IMR-90 (cell line): ENCODE results near the gene FLT1. TPM values are rescaled to one million over a fixed set of nuclear protein-coding genes. Genes with fewer than 3 reads are reported as not detected.
A peak's percentile ranks its signal among the peaks of the same experiment; 100 is the strongest.

Source experiments
- ATAC-seq: fragments of 200-7000 bp; cut with Tn5 transposase; 2 replicates; pipeline ENCODE4 v1.9.1; 2020; ENCODE audit warnings: low read depth, mild to moderate bottlenecking, moderate library complexity
- BruUV-seq: library from RNA; stranded (reverse); fragments of 400-500 nt; replicated peaks from 2 replicates; lab custom pipeline; 2021; lab: Mats Ljungman, UMichigan
- CTCF ChIA-PET: fragments of 300-600 bp; formaldehyde crosslinking; extraction: SDS; loops from one replicate; lab custom pipeline; 2021; ENCODE audit warnings: antibody characterized with exemption; lab: Yijun Ruan, JAX
- POLR2A ChIA-PET: fragments of 300-600 bp; sonication (Branson Sonifier 250); formaldehyde crosslinking; loops from one replicate; lab custom pipeline; 2022; ENCODE audit warnings: antibody characterized with exemption; ENCODE audit not compliant: unreplicated experiment; lab: Charles Lee
- DNase-seq: peaks from one replicate; pipeline ENCODE4 v3.0.0; 2013
- H2AFZ ChIP-seq: replicated peaks from 2 replicates; pipeline ENCODE3; 2013; ENCODE audit warnings: low read length, mild to moderate bottlenecking; ENCODE audit not compliant: poor library complexity
- H2AK5ac ChIP-seq: 2 replicates; pipeline ENCODE4 v1.6.1; 2013; ENCODE audit warnings: low read depth, low read length, inconsistent platforms
- H2AK9ac ChIP-seq: replicated peaks from 2 replicates; pipeline ENCODE3; 2013; ENCODE audit warnings: mild to moderate bottlenecking, low read depth, low read length, moderate library complexity; ENCODE audit not compliant: poor library complexity
- H2BK120ac ChIP-seq: 2 replicates; pipeline ENCODE4 v1.6.1; 2013; ENCODE audit warnings: low read depth, low read length, inconsistent platforms
- H2BK15ac ChIP-seq: 3 replicates; pipeline ENCODE4 v1.6.1; 2013; ENCODE audit warnings: low read depth, low read length, inconsistent platforms
- H2BK20ac ChIP-seq: 2 replicates; pipeline ENCODE4 v1.6.1; 2013; ENCODE audit warnings: low read depth, mild to moderate bottlenecking, inconsistent platforms, low read length, moderate library complexity
- H2BK5ac ChIP-seq: 2 replicates; pipeline ENCODE4 v1.6.1; 2013; ENCODE audit warnings: mild to moderate bottlenecking, low read depth, low read length, inconsistent platforms; ENCODE audit not compliant: poor library complexity, severe bottlenecking
- H3K14ac ChIP-seq: replicated peaks from 2 replicates; pipeline ENCODE4 v1.6.1; 2013; ENCODE audit warnings: low read depth, low read length, inconsistent platforms
- H3K18ac ChIP-seq: 2 replicates; pipeline ENCODE4 v1.6.1; 2013; ENCODE audit warnings: low read depth, low read length, control low read depth
- H3K23ac ChIP-seq: 2 replicates; pipeline ENCODE4 v1.6.1; 2013; ENCODE audit warnings: low read depth, low read length, inconsistent platforms
- H3K27ac ChIP-seq: 2 replicates; pipeline ENCODE4 v1.5.1; 2013; ENCODE audit warnings: mild to moderate bottlenecking, control low read depth, low read length; ENCODE audit not compliant: insufficient read depth
- H3K27me3 ChIP-seq: 2 replicates; pipeline ENCODE4 v1.6.1; 2013; ENCODE audit warnings: low read length; ENCODE audit not compliant: control insufficient read depth, insufficient read depth
- H3K36me3 ChIP-seq: 2 replicates; pipeline ENCODE4 v1.6.1; 2013; ENCODE audit warnings: low read length, mixed read lengths; ENCODE audit not compliant: control insufficient read depth, insufficient read depth
- H3K4ac ChIP-seq: 2 replicates; pipeline ENCODE4 v1.6.1; 2013; ENCODE audit warnings: low read depth, low read length, inconsistent platforms
- H3K4me1 ChIP-seq: 2 replicates; pipeline ENCODE4 v1.6.1; 2013; ENCODE audit warnings: low read length, mixed read lengths; ENCODE audit not compliant: control insufficient read depth, insufficient read depth
- H3K4me2 ChIP-seq: 2 replicates; pipeline ENCODE4 v1.6.1; 2013; ENCODE audit warnings: low read depth, mild to moderate bottlenecking, control low read depth, low read length, moderate library complexity
- H3K4me3 ChIP-seq: 2 replicates; pipeline ENCODE4 v1.5.1; 2013; ENCODE audit warnings: low read depth, mild to moderate bottlenecking, control low read depth, low read length, moderate library complexity; ENCODE audit not compliant: insufficient read depth
- H3K56ac ChIP-seq: 2 replicates; pipeline ENCODE4 v1.6.1; 2013; ENCODE audit warnings: low read length, inconsistent platforms; ENCODE audit not compliant: insufficient read depth; ENCODE audit errors: extremely low read depth
- H3K79me1 ChIP-seq, 2 experiments: 2 replicates each; pipeline ENCODE4 v1.6.1; 2013; ENCODE audit warnings: low read length in 2 of 2, inconsistent platforms in 1 of 2, low read depth in 1 of 2
- H3K9ac ChIP-seq: 2 replicates; pipeline ENCODE4 v1.6.1; 2013; ENCODE audit warnings: low read depth, low read length, control low read depth
- H3K9me1 ChIP-seq: 2 replicates; pipeline ENCODE4 v1.6.1; 2013; ENCODE audit warnings: low read length, inconsistent platforms; ENCODE audit not compliant: insufficient read depth
- H3K9me3 ChIP-seq: 2 replicates; pipeline ENCODE4 v1.6.1; 2013; ENCODE audit warnings: low read length; ENCODE audit not compliant: control insufficient read depth, insufficient read depth
- H4K20me1 ChIP-seq: 2 replicates; pipeline ENCODE4 v1.6.1; 2013; ENCODE audit warnings: low read length, inconsistent platforms; ENCODE audit not compliant: insufficient read depth
- H4K5ac ChIP-seq: 2 replicates; pipeline ENCODE4 v1.6.1; 2013; ENCODE audit warnings: mild to moderate bottlenecking, low read depth, low read length, control low read depth
- H4K8ac ChIP-seq, 2 experiments: 2 replicates each; pipeline ENCODE4 v1.6.1; 2013; ENCODE audit warnings: low read depth in 2 of 2, low read length in 2 of 2, control low read depth in 1 of 2, inconsistent platforms in 1 of 2
- H4K91ac ChIP-seq: 2 replicates; pipeline ENCODE4 v1.6.1; 2013; ENCODE audit warnings: low read depth, low read length, inconsistent platforms; ENCODE audit not compliant: insufficient read depth
- CEBPB ChIP-seq: IDR thresholded peaks from 2 replicates; pipeline ENCODE4 v1.6.1; 2012; ENCODE audit warnings: low read depth, low read length, improper control_type of control experiment
- FOS ChIP-seq: fragments of 150-350 bp; IDR thresholded peaks from 2 replicates; pipeline ENCODE4 v1.6.1; 2016; ENCODE audit warnings: low read depth, low read length
- MAFK ChIP-seq: IDR thresholded peaks from 2 replicates; pipeline ENCODE4 v1.6.1; 2012; ENCODE audit warnings: low read depth, low read length, improper control_type of control experiment
- POLR2A ChIP-seq: IDR thresholded peaks from 2 replicates; pipeline ENCODE4 v1.6.1; 2012; ENCODE audit warnings: mild to moderate bottlenecking, low read depth, low read length
- RCOR1 ChIP-seq: IDR thresholded peaks from 2 replicates; pipeline ENCODE4 v1.6.1; 2012; ENCODE audit warnings: mild to moderate bottlenecking, low read length, improper control_type of control experiment; ENCODE audit not compliant: insufficient replicate concordance
- WGBS, 2 experiments: methylation state at CpG; one replicate each; pipeline versions ENCODE4 v1.1.5 to v1.1.7; 2013; ENCODE audit warnings: missing lambda C conversion rate in 2 of 2; ENCODE audit not compliant: insufficient read length in 1 of 2; ENCODE audit errors: extremely low coverage in 2 of 2; 5-methylcytosine and 5-hydroxymethylcytosine counted together
- dilution Hi-C: fragments of 300-500 bp; cut with HindIII; formaldehyde crosslinking; loops from one replicate; pipeline ENCODE4 v1.14.3; 2018; ENCODE audit warnings: low sequenced_read_pairs; ENCODE audit not compliant: unreplicated experiment
- in situ Hi-C: fragments of 300-500 bp; cut with MboI; formaldehyde crosslinking; loops from 3 replicates; pipeline ENCODE4 v1.14.3; 2019; ENCODE audit warnings: low sequenced_read_pairs, inconsistent platforms, mixed read lengths
- intact Hi-C: fragments of 100-400 bp; cut with micrococcal nuclease; formaldehyde crosslinking; loops from 2 replicates; pipeline ENCODE4 v1.10.0; 2022
- polyA plus RNA-seq, 3 experiments: library from polyadenylated mRNA; depleted of rRNA; stranded (reverse); fragments of >200 nt; gene quantifications; 2 replicates each; pipeline ENCODE4 v1.2.3, GENCODE V29; 2012; ENCODE audit warnings: low replicate concordance in 1 of 3
- total RNA-seq: library from RNA; depleted of rRNA; stranded (reverse); fragments of >200 nt; gene quantifications from 2 replicates; pipeline ENCODE4 v1.2.3, GENCODE V29; 2012
- TF ChIP-seq, protein P1 (sequence below): conservative IDR thresholded peaks from 2 replicates; pipeline ENCODE4 v1.5.1; 2012; ENCODE audit warnings: mild to moderate bottlenecking, low read depth, low read length, improper control_type of control experiment

The FLT1 gene
- total and polyA plus RNA-seq, 2 of the 4 experiments (the other 2 are of a cell fraction): 4.5 to 10.4 TPM

DNA sequence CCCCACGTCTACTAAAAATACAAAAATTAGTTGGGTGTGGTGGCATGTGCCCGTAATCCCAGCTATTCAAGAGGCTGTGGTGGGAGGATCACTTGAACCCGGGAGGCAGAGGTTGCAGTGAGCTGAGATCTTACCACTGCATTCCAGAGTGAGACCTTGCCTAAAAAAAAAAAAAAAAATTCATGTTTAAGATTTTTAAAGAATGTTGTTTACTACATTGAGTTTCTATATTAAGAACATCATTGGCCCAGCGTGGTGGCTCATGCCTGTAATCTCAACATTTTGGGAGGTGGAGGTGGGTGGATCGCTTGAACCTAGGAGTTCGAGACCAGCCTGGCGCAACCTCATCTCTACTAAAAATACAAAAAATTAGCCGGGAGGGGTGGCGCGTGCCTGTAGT, 31.9 kb upstream of the FLT1 start:
- Histone ChIP-seq H3K27ac (no peak overlapping the region), H3K9me3 (no peaks in the 10 kb centered on the region), H3K9ac (no peak overlapping the region), H3K4me3 (no peak overlapping the region), H3K4ac (no peak overlapping the region), H3K79me1 (peaks cover 0 to 5% of the 10 kb centered on the region in 2 experiments; a peak in 2 of 4 replicates), H3K27me3 (peaks cover 3% of the 10 kb centered on the region; the same call in 1 of the 2 replicates), H3K14ac (no peak overlapping the region), H3K18ac (no peak overlapping the region), H3K9me1 (peaks cover 8% of the 10 kb centered on the region), H4K20me1 (no peaks in the 10 kb centered on the region), H4K5ac (no peak overlapping the region), H4K91ac (no peak overlapping the region), H3K36me3 (no peaks in the 10 kb centered on the region), H4K8ac (no peak overlapping the region), H3K4me1 (peaks cover 11% of the 10 kb centered on the region), H2AK5ac (no peak overlapping the region), H2AK9ac (no peak overlapping the region), H2AFZ (no peak overlapping the region), H2BK15ac (no peak overlapping the region), H2BK5ac (no peak overlapping the region), H2BK120ac (no peak overlapping the region), H3K56ac (no peak overlapping the region), H3K4me2 (no peak overlapping the region), H3K23ac (no peak overlapping the region), H2BK20ac (peak overlapping the region; percentile 59; the same call in 1 of the 2 replicates)
- intact Hi-C loops: no loop called here
- DNase-seq (no peak), ATAC-seq (0 out of 2 replicates have a peak, but pooled peaks have one; percentile 12)
- BruUV-seq: no TSS peak
- TF ChIP-seq CEBPB (no peak), POLR2A (no peak), FOS (no peak), MAFK (no peak), RCOR1 (no peak)
- TF ChIP-seq, protein P1, sequence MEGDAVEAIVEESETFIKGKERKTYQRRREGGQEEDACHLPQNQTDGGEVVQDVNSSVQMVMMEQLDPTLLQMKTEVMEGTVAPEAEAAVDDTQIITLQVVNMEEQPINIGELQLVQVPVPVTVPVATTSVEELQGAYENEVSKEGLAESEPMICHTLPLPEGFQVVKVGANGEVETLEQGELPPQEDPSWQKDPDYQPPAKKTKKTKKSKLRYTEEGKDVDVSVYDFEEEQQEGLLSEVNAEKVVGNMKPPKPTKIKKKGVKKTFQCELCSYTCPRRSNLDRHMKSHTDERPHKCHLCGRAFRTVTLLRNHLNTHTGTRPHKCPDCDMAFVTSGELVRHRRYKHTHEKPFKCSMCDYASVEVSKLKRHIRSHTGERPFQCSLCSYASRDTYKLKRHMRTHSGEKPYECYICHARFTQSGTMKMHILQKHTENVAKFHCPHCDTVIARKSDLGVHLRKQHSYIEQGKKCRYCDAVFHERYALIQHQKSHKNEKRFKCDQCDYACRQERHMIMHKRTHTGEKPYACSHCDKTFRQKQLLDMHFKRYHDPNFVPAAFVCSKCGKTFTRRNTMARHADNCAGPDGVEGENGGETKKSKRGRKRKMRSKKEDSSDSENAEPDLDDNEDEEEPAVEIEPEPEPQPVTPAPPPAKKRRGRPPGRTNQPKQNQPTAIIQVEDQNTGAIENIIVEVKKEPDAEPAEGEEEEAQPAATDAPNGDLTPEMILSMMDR: no peak
- ChIA-PET POLR2A (interaction anchor here (0.6 kb wide), 1 partner anchor 63 kb away, joined by 9 read pairs; no protein-coding TSS in a partner anchor), CTCF (no interaction called here)
- WGBS, 2 experiments: no CpG with 5 or more reads among the region's 10 CpGs
- in situ Hi-C loops: no loop called here
- dilution Hi-C loops: no loop called here
